Endodermal cell (in vitro differentiated cells): ENCODE data around the gene RAB19. TPM values are rescaled to one million over a fixed set of nuclear protein-coding genes. Genes with fewer than 3 reads are reported as not detected.

Source experiments
- DNase-seq: peaks from one replicate; pipeline ENCODE4 v3.0.0-alpha.2; 2017
- H3K27ac ChIP-seq: 2 replicates; pipeline ENCODE4 v1.5.1; 2013; ENCODE audit warnings: mild to moderate bottlenecking, low read depth, low read length, moderate library complexity
- H3K27me3 ChIP-seq: 2 replicates; pipeline ENCODE4 v1.6.1; 2013; ENCODE audit warnings: mild to moderate bottlenecking, low read length, moderate library complexity; ENCODE audit not compliant: insufficient read depth, control insufficient read depth, poor library complexity, severe bottlenecking
- H3K36me3 ChIP-seq: 2 replicates; pipeline ENCODE4 v1.7.0; 2013; ENCODE audit warnings: mild to moderate bottlenecking, low read length, moderate library complexity; ENCODE audit not compliant: control insufficient read depth, insufficient read depth
- H3K4me1 ChIP-seq: one replicate; pipeline ENCODE4 v1.7.0; 2013; ENCODE audit warnings: low read length; ENCODE audit not compliant: control insufficient read depth, insufficient read depth
- H3K4me3 ChIP-seq: 2 replicates; pipeline ENCODE4 v1.5.1; 2013; ENCODE audit warnings: mild to moderate bottlenecking, low read length, moderate library complexity
- H3K9ac ChIP-seq: 2 replicates; pipeline ENCODE4 v1.6.1; 2013; ENCODE audit warnings: mild to moderate bottlenecking, low read length, moderate library complexity; ENCODE audit not compliant: poor library complexity, severe bottlenecking; ENCODE audit errors: extremely low read depth
- H3K9me3 ChIP-seq: 2 replicates; pipeline ENCODE4 v1.6.1; 2013; ENCODE audit warnings: mild to moderate bottlenecking, low read length, moderate library complexity; ENCODE audit not compliant: control insufficient read depth
- H3K27ac Mint-ChIP-seq: 2 replicates; pipeline ENCODE4 v1.8.0; 2020; ENCODE audit warnings: mixed read lengths
- H3K27me3 Mint-ChIP-seq: 2 replicates; pipeline ENCODE4 v1.8.0; 2021; ENCODE audit warnings: mild to moderate bottlenecking, mixed read lengths; ENCODE audit not compliant: insufficient read depth
- H3K36me3 Mint-ChIP-seq: 2 replicates; pipeline ENCODE4 v1.8.0; 2020; ENCODE audit warnings: low read depth, mixed read lengths
- H3K4me1 Mint-ChIP-seq: 2 replicates; pipeline ENCODE4 v1.8.0; 2020; ENCODE audit warnings: mixed read lengths
- H3K4me3 Mint-ChIP-seq: 2 replicates; pipeline ENCODE4 v1.8.0; 2020; ENCODE audit warnings: mild to moderate bottlenecking, moderate library complexity, mixed read lengths
- H3K9me3 Mint-ChIP-seq: 2 replicates; pipeline ENCODE4 v1.8.0; 2020; ENCODE audit warnings: mild to moderate bottlenecking, mixed read lengths
- CTCF ChIP-seq: fragments of 200-600 bp; sonication (generic); conservative IDR thresholded peaks from 2 replicates; pipeline ENCODE4 v1.5.0; 2021; ENCODE audit warnings: antibody characterized with exemption, mild to moderate bottlenecking
- WGBS, 2 experiments: methylation state at CpG; one replicate each; pipeline versions ENCODE4 v1.1.5 to v1.1.7; 2013; ENCODE audit warnings: missing lambda C conversion rate in 2 of 2, mixed read lengths in 1 of 2; ENCODE audit not compliant: insufficient coverage in 1 of 2, insufficient read length in 1 of 2; 5-methylcytosine and 5-hydroxymethylcytosine counted together
- total RNA-seq, 2 donors: library from RNA; stranded (reverse); fragmentation: NEBNext Ultra II Directional in 1 of 2; extraction: Animal tissue kit (Norgen Biotek cat#: 25700) in 1 of 2; gene quantifications; 2 replicates in 1 of 2; 3 replicates in 1 of 2; pipeline ENCODE4 v1.2.1, GENCODE V29; 2021

The RAB19 gene
- total RNA-seq, 2 donors from 2014 or later, result 5.1 to 5.7 TPM

- no peak for DNase-seq
- no peaks in the 10 kb centered on the region for H3K27me3 ChIP-seq
- no peak overlapping the region for H3K27ac ChIP-seq
- Mint-ChIP-seq H3K27ac (no peak overlapping the region), H3K4me3 (no peak overlapping the region), H3K36me3 (no peaks in the 10 kb centered on the region), H3K27me3 (no peaks in the 10 kb centered on the region), H3K9me3 (no peaks in the 10 kb centered on the region), H3K4me1 (no peaks in the 10 kb centered on the region)
- H3K4me3 ChIP-seq, result no peak overlapping the region
- H3K4me1 ChIP-seq, result no peaks in the 10 kb centered on the region
- TF ChIP-seq CTCF, result no peak
- no peaks in the 10 kb centered on the region for H3K9me3 ChIP-seq
- WGBS, 2 experiments, result 96 to 98% methylated on average over 4 of the region's 4 CpGs
- H3K36me3 ChIP-seq, result peaks cover 9% of the 10 kb centered on the region
- H3K9ac ChIP-seq, result no peak overlapping the region
Observed at GRCh38 chr7:140390034-140390433, 13.8 kb upstream of the RAB19 start.

GRCh38 chr7:140390466-140391190 lies 13.2 kb upstream of the RAB19 start:
- no peak overlapping the region for H3K9ac ChIP-seq
- H3K9me3 ChIP-seq, result no peaks in the 10 kb centered on the region
- H3K4me1 Mint-ChIP-seq, result no peaks in the 10 kb centered on the region
- no peaks in the 10 kb centered on the region for H3K4me1 ChIP-seq
- H3K4me3 Mint-ChIP-seq, result no peak overlapping the region
- no peak overlapping the region for H3K27ac ChIP-seq
- H3K27me3 ChIP-seq, result no peaks in the 10 kb centered on the region
- TF ChIP-seq CTCF, result no peak
- H3K9me3 Mint-ChIP-seq, result no peaks in the 10 kb centered on the region
- H3K36me3 Mint-ChIP-seq, result no peaks in the 10 kb centered on the region
- WGBS, 2 experiments, result 95 to 100% methylated on average over 5 to 8 of the region's 8 CpGs
- peaks cover 3% of the 10 kb centered on the region for H3K36me3 ChIP-seq
- no peaks in the 10 kb centered on the region for H3K27me3 Mint-ChIP-seq
- no peak for DNase-seq
- no peak overlapping the region for H3K27ac Mint-ChIP-seq
- H3K4me3 ChIP-seq, result no peak overlapping the region

GRCh38 chr7:140391634-140392033 lies 12.2 kb upstream of the RAB19 start:
- H3K4me1 ChIP-seq, result no peaks in the 10 kb centered on the region
- H3K27ac ChIP-seq, result no peak overlapping the region
- H3K9ac ChIP-seq, result no peak overlapping the region
- H3K27ac Mint-ChIP-seq, result no peak overlapping the region
- H3K36me3 Mint-ChIP-seq, result no peaks in the 10 kb centered on the region
- H3K9me3 Mint-ChIP-seq, result no peaks in the 10 kb centered on the region
- H3K36me3 ChIP-seq, result no peaks in the 10 kb centered on the region
- no peaks in the 10 kb centered on the region for H3K27me3 ChIP-seq
- TF ChIP-seq CTCF, result no peak
- no peaks in the 10 kb centered on the region for H3K27me3 Mint-ChIP-seq
- 83 to 100% methylated on average over 1 of the region's 1 CpG for WGBS, 2 experiments
- H3K4me3 Mint-ChIP-seq, result no peak overlapping the region
- DNase-seq, result no peak
- no peaks in the 10 kb centered on the region for H3K4me1 Mint-ChIP-seq
- no peaks in the 10 kb centered on the region for H3K9me3 ChIP-seq
- no peak overlapping the region for H3K4me3 ChIP-seq
